Liver (tissue), 3 donors: ENCODE data around the gene RTP5.

ENCODE experiments used
- CTCF ChIP-seq: fragments of 150-350 bp; IDR thresholded peaks from 2 replicates; pipeline ENCODE4 v1.5.1; 2017; ENCODE audit warnings: improper control_type of control experiment, low read depth, low read length; ENCODE audit not compliant: missing input control
- GABPA ChIP-seq, 2 donors: IDR thresholded peaks in 1 of 2; conservative IDR thresholded peaks in 1 of 2; 2 replicates each; pipeline ENCODE4 v1.6.1; 2016; ENCODE audit warnings: antibody characterized with exemption in 2 of 2, mild to moderate bottlenecking in 1 of 2, moderate library complexity in 1 of 2
- JUND ChIP-seq, 2 donors: IDR thresholded peaks; 2 replicates each; pipeline ENCODE4 v1.6.1; 2016; ENCODE audit warnings: antibody characterized with exemption in 2 of 2
- MAX ChIP-seq: IDR thresholded peaks from 2 replicates; pipeline ENCODE4 v1.6.1; 2016; ENCODE audit warnings: antibody characterized with exemption
- RAD21 ChIP-seq, 2 donors: IDR thresholded peaks; 2 replicates each; pipeline ENCODE4 v1.6.1; 2016; ENCODE audit warnings: antibody characterized with exemption in 2 of 2, mild to moderate bottlenecking in 2 of 2
- RXRA ChIP-seq, 2 donors: IDR thresholded peaks; 2 replicates each; pipeline ENCODE4 v1.6.1; 2017 to 2018; ENCODE audit warnings: antibody characterized with exemption in 2 of 2, mild to moderate bottlenecking in 1 of 2
- TAF1 ChIP-seq: conservative IDR thresholded peaks from 2 replicates; pipeline ENCODE4 v1.6.1; 2016; ENCODE audit warnings: antibody characterized with exemption, mild to moderate bottlenecking
- YY1 ChIP-seq: IDR thresholded peaks from 2 replicates; pipeline ENCODE4 v1.6.1; 2016; ENCODE audit warnings: antibody characterized with exemption, mild to moderate bottlenecking
- TF ChIP-seq, protein P1 (sequence below): IDR thresholded peaks from 2 replicates; pipeline ENCODE4 v1.6.1; 2016; ENCODE audit warnings: antibody characterized with exemption, mild to moderate bottlenecking
- TF ChIP-seq, protein P2 (sequence below): IDR thresholded peaks from 2 replicates; pipeline ENCODE4 v1.6.1; 2016; ENCODE audit warnings: antibody characterized with exemption
- donor health status: healthy.
- donor health status: healthy.

GRCh38 chr2:241898463-241899270 is 29.1 kb downstream of the RTP5 start:
- TF ChIP-seq RAD21 (IDR thresholded peaks at IDR 0.05) (no peak), GABPA (IDR thresholded peaks at IDR 0.05 in 1 of 2, conservative IDR thresholded peaks at IDR 0.05 in 1 of 2) (no peak), MAX (no peak), CTCF (no peak), YY1 (no peak), TAF1 (no peak), RXRA (IDR thresholded peaks at IDR 0.05) (no peak), JUND (IDR thresholded peaks at IDR 0.05) (no peak)
- TF ChIP-seq, protein P1, sequence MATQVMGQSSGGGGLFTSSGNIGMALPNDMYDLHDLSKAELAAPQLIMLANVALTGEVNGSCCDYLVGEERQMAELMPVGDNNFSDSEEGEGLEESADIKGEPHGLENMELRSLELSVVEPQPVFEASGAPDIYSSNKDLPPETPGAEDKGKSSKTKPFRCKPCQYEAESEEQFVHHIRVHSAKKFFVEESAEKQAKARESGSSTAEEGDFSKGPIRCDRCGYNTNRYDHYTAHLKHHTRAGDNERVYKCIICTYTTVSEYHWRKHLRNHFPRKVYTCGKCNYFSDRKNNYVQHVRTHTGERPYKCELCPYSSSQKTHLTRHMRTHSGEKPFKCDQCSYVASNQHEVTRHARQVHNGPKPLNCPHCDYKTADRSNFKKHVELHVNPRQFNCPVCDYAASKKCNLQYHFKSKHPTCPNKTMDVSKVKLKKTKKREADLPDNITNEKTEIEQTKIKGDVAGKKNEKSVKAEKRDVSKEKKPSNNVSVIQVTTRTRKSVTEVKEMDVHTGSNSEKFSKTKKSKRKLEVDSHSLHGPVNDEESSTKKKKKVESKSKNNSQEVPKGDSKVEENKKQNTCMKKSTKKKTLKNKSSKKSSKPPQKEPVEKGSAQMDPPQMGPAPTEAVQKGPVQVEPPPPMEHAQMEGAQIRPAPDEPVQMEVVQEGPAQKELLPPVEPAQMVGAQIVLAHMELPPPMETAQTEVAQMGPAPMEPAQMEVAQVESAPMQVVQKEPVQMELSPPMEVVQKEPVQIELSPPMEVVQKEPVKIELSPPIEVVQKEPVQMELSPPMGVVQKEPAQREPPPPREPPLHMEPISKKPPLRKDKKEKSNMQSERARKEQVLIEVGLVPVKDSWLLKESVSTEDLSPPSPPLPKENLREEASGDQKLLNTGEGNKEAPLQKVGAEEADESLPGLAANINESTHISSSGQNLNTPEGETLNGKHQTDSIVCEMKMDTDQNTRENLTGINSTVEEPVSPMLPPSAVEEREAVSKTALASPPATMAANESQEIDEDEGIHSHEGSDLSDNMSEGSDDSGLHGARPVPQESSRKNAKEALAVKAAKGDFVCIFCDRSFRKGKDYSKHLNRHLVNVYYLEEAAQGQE, result no peak
- TF ChIP-seq, protein P2, sequence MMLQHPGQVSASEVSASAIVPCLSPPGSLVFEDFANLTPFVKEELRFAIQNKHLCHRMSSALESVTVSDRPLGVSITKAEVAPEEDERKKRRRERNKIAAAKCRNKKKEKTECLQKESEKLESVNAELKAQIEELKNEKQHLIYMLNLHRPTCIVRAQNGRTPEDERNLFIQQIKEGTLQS, result no peak
